ENCODE measurements around the gene PDE11A.
A peak's percentile ranks its signal among the peaks of the same experiment; 100 is the strongest.

Gene PDE11A

DNA sequence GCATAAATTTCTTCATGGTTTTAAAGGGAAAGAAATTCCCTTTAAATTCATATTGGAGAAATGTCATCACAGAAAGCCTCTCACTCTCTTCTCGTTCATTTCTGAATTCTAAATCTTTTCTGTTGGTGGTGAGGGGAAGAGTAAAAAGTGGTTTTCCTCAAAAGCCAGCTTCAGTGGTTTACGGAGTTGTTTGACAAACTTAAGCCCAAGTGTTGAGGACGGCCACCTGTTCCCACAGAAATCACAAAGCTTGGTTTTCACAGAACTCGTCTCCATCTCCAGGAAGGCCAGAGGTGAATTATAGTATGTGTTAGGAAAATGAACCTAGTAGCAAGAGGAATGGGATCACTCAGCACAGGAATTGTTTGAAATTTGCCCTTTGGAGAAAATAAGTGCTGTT lies 316.2 kb downstream of the PDE11A start:
- Histone ChIP-seq H2AFZ (ENCODE audit: low read depth, low read length) (no peak overlapping the region), H3K4me1 (ENCODE audit: insufficient read depth, low read length) (peaks cover 28% of the 10 kb centered on the region), H3K9me3 (ENCODE audit: low read length) (no peaks in the 10 kb centered on the region), H3K27me3 (ENCODE audit: insufficient read depth, low read length) (no peaks in the 10 kb centered on the region), H3K4me3 (ENCODE audit: low read length) (no peak overlapping the region), H3K36me3 (ENCODE audit: insufficient read depth, low read length) (no peaks in the 10 kb centered on the region)

DNA sequence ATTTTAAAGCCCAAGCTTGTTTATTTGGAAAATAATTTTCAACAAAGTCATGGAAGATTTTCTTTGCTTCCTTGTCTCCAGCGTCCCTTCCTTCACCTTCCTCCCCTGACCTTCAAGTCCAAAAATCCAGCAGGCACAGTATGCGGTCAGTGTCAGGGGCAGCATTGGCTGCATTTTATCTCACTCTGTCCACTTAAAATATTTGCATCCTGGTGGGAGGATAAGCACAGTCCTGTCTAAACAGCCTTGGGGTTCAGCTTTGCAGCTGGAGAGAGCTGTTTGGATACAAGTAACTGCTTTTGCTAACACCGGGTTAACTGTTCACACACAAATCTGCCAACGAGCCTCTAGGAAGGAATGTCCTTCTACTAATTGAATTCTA lies 318.1 kb downstream of the PDE11A start:
- no peaks in the 10 kb centered on the region for H3K36me3 ChIP-seq (ENCODE audit: insufficient read depth, low read length)
- no peaks in the 10 kb centered on the region for H3K27me3 ChIP-seq (ENCODE audit: insufficient read depth, low read length)
- peaks cover 27% of the 10 kb centered on the region for H3K4me1 ChIP-seq (ENCODE audit: insufficient read depth, low read length)
- H3K9me3 ChIP-seq (ENCODE audit: low read length), result no peaks in the 10 kb centered on the region
- H3K4me3 ChIP-seq (ENCODE audit: low read length), result no peak overlapping the region
- no peak overlapping the region for H2AFZ ChIP-seq (ENCODE audit: low read depth, low read length)

DNA sequence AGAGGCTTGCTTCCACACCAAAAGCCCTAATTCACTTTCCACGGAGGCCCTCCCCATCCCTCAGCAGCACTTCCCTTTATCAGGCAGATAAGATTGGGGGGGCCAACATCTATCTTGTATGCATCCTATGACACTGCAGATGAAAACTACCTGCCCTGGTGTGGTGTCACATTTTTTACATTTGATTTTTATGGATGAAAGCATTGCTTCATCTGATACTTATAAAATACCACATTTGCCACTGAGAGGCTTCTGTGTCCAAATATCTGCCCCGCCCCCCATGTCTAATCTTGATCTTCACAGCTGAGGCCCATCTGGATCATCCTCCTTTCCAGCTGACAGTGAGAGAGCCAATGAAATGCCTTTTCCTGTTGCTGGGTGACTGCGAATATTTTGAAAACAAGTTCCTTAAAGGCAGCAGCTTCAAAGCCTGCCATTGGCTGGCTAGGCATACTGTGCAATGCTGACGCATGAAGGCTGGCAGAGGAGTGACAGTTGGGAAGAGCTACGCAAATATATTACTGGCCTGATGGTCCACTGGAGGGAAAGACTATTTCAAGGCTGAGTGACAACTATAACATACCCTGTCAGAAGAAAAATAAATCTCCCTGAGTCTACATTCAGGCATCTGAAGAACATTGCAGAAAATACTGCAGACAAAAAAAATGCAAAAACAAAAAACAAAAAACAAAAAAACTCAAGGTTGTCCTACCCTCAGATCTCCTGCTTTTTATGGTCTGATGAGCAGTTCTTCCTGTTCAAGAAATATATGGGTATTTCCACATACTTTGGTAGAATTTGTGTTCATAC lies 318.7 kb downstream of the PDE11A start:
- no peak overlapping the region for H3K4me3 ChIP-seq (ENCODE audit: low read length)

DNA sequence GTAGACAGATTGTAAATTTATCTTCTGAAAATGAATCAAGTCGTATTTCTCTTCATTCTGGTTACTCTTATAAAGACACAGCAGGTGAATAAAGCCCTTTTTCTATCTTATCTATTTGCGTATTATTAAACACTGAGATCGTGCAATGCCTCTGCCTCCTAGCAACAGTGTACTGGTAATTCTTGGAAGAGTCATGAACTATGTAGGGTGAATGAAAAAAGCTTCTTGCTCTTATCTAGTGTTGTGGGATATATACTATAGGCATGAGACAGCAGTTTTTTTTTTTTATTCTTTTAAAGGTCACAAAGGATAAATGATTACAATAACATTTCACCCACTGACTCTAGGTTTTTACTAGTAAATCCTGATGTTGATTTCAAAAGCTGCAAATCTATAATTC lies 324.2 kb downstream of the PDE11A start:
- H3K4me3 ChIP-seq (ENCODE audit: low read length), result no peak overlapping the region
- no peaks in the 10 kb centered on the region for H3K36me3 ChIP-seq (ENCODE audit: insufficient read depth, low read length)
- no peak overlapping the region for H2AFZ ChIP-seq (ENCODE audit: low read depth, low read length)
- H3K4me1 ChIP-seq (ENCODE audit: insufficient read depth, low read length), result peaks cover 8% of the 10 kb centered on the region
- H3K9me3 ChIP-seq (ENCODE audit: low read length), result no peaks in the 10 kb centered on the region
- peaks cover 5% of the 10 kb centered on the region for H3K27me3 ChIP-seq (ENCODE audit: insufficient read depth, low read length)

More for the DNA sequence above, 318.7 kb downstream of the PDE11A start:
- Histone ChIP-seq H3K4me1 (ENCODE audit: insufficient read depth, low read length) (peaks cover 24% of the 10 kb centered on the region), H3K9me3 (ENCODE audit: low read length) (no peaks in the 10 kb centered on the region), H3K36me3 (ENCODE audit: insufficient read depth, low read length) (no peaks in the 10 kb centered on the region), H3K27me3 (ENCODE audit: insufficient read depth, low read length) (no peaks in the 10 kb centered on the region), H2AFZ (ENCODE audit: low read depth, low read length) (peak overlapping the region; percentile 20)

DNA sequence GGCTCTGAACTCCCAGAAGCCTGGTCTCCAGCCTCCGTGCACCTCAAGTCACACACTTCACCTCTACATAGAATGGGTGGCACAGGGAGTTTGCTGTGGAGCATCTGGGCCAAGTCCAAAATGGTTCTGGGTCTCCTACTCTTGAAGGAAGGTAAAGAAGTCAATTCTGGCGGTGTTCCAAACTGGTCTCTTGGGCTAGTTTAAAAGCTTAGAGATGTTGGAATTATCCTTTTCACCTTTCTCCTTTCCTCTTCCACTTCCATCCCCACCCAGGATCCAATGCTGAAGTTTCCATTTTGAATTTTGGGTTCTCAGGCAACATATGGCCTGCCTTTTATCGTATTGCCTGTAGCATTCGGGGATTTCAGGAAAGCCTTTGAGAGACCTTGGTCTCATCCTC lies 325.2 kb downstream of the PDE11A start:
- H2AFZ ChIP-seq (ENCODE audit: low read depth, low read length), result no peak overlapping the region
- peaks cover 5% of the 10 kb centered on the region for H3K27me3 ChIP-seq (ENCODE audit: insufficient read depth, low read length)

DNA sequence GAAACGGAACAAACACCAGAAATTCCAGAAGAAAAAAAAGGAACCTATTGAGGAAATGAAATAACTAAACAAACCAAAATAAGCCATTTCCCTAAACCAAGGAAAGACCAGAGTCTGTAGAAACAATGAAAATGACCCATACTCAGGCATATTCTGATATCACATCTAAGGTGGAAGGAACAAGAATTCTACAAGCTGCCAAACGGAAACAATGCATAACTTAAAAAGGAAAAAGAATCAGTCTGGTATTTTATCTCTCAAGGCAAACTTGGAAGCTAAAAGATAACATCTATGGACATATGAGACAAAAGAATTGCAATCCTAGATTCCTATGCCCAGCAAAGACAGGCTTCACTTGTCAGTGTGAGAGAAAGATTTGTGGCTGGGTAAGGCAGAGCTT lies 326.2 kb downstream of the PDE11A start:
- H3K9me3 ChIP-seq (ENCODE audit: low read length), result no peaks in the 10 kb centered on the region
- peaks cover 5% of the 10 kb centered on the region for H3K27me3 ChIP-seq (ENCODE audit: insufficient read depth, low read length)
- H3K4me1 ChIP-seq (ENCODE audit: insufficient read depth, low read length), result peaks cover 3% of the 10 kb centered on the region
- no peak overlapping the region for H3K4me3 ChIP-seq (ENCODE audit: low read length)
- H3K36me3 ChIP-seq (ENCODE audit: insufficient read depth, low read length), result no peaks in the 10 kb centered on the region
- no peak overlapping the region for H2AFZ ChIP-seq (ENCODE audit: low read depth, low read length)

More for the DNA sequence above, 325.2 kb downstream of the PDE11A start:
- Histone ChIP-seq H3K4me3 (ENCODE audit: low read length) (no peak overlapping the region), H3K36me3 (ENCODE audit: insufficient read depth, low read length) (no peaks in the 10 kb centered on the region), H3K9me3 (ENCODE audit: low read length) (no peaks in the 10 kb centered on the region), H3K4me1 (ENCODE audit: insufficient read depth, low read length) (peaks cover 3% of the 10 kb centered on the region)

DNA sequence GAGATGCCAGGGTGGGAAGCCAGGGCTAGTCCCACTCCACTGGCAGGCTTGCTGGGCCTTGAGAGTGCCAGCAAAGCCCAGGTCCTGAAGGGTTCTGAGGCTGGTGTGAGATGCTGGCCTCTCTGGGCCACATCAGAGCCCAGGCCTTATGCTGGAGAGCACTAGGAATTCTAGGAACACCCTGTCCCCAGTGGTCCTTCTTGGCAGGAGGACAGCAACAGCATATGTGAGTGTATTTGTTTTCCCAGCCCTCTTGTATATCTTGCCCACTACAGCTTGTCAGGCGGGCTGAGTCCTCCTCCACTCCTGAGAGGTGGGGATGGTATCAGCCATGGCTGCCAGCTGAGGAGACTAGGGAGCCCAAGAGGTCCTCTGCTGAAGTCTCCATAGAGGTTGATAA lies 327.0 kb downstream of the PDE11A start:
- H3K4me3 ChIP-seq (ENCODE audit: low read length), result no peak overlapping the region
- H3K9me3 ChIP-seq (ENCODE audit: low read length), result no peaks in the 10 kb centered on the region
- peaks cover 3% of the 10 kb centered on the region for H3K4me1 ChIP-seq (ENCODE audit: insufficient read depth, low read length)
- peaks cover 12% of the 10 kb centered on the region for H3K27me3 ChIP-seq (ENCODE audit: insufficient read depth, low read length)
- no peaks in the 10 kb centered on the region for H3K36me3 ChIP-seq (ENCODE audit: insufficient read depth, low read length)
- H2AFZ ChIP-seq (ENCODE audit: low read depth, low read length), result no peak overlapping the region

DNA sequence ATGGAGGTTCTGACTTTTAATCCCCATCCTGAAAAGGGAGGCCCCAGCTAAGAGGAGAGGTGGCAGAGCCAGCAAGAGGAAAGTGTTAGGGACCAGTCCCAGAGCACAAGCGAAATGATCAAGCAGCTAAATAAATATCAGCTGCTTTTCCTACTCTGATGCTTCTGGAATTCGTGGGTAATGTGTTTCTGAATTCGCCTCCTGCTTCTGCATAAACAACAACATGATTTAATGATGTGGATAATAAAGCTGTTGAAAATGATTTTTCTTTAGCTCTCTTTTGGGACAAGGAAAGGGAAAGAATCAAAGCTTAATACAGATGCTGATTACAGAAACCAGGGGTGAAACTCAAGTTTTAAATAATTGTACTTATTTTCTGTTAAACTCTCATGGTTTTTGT lies 329.7 kb downstream of the PDE11A start:
- H3K36me3 ChIP-seq (ENCODE audit: insufficient read depth, low read length), result no peaks in the 10 kb centered on the region
- H3K4me3 ChIP-seq (ENCODE audit: low read length), result no peak overlapping the region
- peaks cover 15% of the 10 kb centered on the region for H3K27me3 ChIP-seq (ENCODE audit: insufficient read depth, low read length)

DNA sequence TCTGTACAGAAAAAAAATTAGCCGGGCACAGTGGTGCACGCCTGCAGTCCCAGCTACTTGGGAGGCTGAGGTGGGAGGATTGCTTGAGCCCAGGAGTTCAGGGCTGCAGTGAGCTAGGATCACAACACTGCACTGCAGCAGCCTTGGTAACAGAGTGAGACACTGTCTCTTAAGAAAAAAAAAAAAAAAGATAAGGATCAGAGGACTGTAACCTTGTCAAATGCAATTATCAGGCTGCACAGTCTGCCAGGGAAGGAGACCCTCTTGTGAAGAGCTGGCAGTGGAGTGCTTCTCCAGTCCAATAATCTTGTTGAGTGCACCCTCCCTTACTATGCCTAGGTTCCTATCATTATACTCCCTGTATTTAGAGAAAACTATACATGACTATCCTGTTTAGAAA lies 330.7 kb downstream of the PDE11A start:
- Histone ChIP-seq H3K4me1 (ENCODE audit: insufficient read depth, low read length) (no peaks in the 10 kb centered on the region), H3K9me3 (ENCODE audit: low read length) (no peaks in the 10 kb centered on the region), H3K4me3 (ENCODE audit: low read length) (no peak overlapping the region), H2AFZ (ENCODE audit: low read depth, low read length) (no peak overlapping the region), H3K27me3 (ENCODE audit: insufficient read depth, low read length) (peaks cover 10% of the 10 kb centered on the region), H3K36me3 (ENCODE audit: insufficient read depth, low read length) (no peaks in the 10 kb centered on the region)

More for the DNA sequence above, 329.7 kb downstream of the PDE11A start:
- no peak overlapping the region for H2AFZ ChIP-seq (ENCODE audit: low read depth, low read length)
- H3K9me3 ChIP-seq (ENCODE audit: low read length), result no peaks in the 10 kb centered on the region
- H3K4me1 ChIP-seq (ENCODE audit: insufficient read depth, low read length), result no peaks in the 10 kb centered on the region

DNA sequence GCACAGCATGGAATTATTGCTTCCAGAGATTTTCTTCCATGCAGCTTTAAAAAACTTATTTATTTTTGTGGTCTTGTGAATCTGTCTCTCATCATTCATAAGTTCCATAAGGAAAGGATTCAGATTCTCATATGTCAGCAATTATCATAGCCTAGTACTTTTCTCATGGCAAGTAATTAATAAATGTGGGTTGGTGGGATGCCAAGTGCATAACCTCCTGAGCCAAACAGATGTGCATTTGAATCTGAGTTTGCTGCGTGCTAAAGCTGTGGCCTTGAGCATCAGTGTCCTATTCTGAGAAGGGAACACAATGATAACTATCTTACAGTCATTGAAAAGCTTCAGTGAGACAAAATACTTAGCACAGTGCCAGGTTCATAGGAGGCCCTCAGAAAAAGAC lies 331.9 kb downstream of the PDE11A start:
- Histone ChIP-seq H3K4me3 (ENCODE audit: low read length) (no peak overlapping the region), H3K9me3 (ENCODE audit: low read length) (no peaks in the 10 kb centered on the region), H3K27me3 (ENCODE audit: insufficient read depth, low read length) (peaks cover 10% of the 10 kb centered on the region), H3K36me3 (ENCODE audit: insufficient read depth, low read length) (no peaks in the 10 kb centered on the region), H3K4me1 (ENCODE audit: insufficient read depth, low read length) (no peaks in the 10 kb centered on the region), H2AFZ (ENCODE audit: low read depth, low read length) (no peak overlapping the region)

DNA sequence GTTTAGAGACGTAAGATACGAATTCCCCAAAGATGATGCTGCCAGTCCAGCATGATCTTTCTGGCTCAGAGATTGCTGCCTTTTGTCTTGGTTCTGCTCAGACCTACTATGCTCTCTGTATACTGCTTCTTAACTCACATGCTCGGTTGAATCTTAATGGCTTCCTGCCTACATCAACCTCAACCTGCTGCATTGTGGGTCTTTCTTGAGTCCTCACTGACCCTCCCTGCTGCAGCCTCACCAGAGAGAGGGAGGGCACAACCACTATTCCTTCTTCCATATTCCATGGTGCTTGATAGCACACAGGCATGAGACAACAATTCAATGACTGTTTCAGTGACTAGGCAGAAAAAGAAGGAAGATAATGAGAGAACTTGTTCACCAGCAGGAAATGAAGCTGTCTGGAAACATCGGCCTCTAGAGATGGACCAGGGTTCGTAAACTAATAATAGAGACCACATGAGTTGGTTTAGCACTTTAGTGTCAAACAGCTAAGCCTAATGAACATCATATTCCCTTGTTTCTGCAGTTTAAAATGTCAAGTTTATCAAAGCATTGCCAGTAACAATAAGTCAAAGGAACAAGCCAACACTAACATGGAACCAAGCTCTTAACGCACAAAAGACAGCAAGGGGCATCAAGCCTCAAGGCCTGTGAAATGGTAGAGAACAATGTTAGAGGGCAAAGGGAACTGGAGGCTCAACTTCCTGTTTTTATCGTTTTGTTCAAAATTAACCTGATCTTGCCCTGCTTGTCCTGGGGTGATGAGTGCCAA lies 333.9 kb downstream of the PDE11A start:
- H3K4me3 ChIP-seq (ENCODE audit: low read length), result no peak overlapping the region
- H3K27me3 ChIP-seq (ENCODE audit: insufficient read depth, low read length), result peaks cover 10% of the 10 kb centered on the region
- no peak overlapping the region for H2AFZ ChIP-seq (ENCODE audit: low read depth, low read length)
- H3K36me3 ChIP-seq (ENCODE audit: insufficient read depth, low read length), result no peaks in the 10 kb centered on the region
- H3K4me1 ChIP-seq (ENCODE audit: insufficient read depth, low read length), result no peaks in the 10 kb centered on the region
- no peaks in the 10 kb centered on the region for H3K9me3 ChIP-seq (ENCODE audit: low read length)

DNA sequence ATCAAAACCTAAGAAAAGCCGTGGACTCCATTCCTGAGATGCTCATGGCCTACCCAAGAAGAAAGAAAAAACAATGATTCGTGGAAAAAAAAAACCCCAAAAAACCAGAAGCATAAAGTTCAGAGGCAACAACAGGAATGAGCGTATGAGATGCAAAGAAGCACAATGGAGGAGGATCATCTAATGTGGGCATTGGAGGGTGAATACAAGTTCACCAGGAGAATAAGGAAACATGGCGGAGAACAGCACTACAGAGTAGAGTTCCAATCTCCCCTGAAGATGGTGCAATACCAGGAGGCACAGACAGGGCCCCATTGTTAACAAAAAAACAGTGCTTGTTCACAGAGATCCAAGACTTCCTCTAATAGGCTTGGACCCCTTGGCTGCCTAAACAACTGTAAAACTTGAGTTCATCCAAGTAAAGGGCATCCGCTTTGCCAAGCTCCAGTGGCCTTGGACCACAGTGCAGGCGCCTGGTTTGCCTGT lies 337.2 kb downstream of the PDE11A start:
- no peak overlapping the region for H3K4me3 ChIP-seq (ENCODE audit: low read length)
- H2AFZ ChIP-seq (ENCODE audit: low read depth, low read length), result no peak overlapping the region
- peaks cover 4% of the 10 kb centered on the region for H3K27me3 ChIP-seq (ENCODE audit: insufficient read depth, low read length)

DNA sequence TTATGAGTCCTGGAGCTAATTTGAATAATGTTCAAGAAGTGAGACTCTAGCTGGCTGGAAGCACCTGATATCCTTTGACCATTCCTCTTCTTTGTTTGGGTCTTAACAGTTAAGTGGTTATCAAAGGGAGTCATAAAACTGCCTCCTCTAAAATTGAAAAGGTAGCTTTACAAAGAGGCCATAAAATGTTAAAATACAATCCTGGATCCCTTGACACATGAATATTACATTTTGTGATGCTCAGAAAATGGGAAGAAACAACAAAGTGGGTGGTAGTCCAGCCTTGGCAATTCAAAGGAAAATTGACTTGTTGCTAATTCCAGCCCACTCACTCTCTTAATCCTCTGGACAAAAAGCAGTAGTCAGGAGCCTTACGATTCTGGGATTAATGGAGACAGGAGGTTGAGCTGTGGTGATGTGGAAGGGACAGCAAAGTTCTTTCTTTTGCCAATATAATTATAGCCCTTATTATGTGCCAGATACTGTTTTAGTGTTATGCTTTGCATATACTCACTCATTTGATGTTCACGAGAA lies 339.2 kb downstream of the PDE11A start:
- Histone ChIP-seq H2AFZ (ENCODE audit: low read depth, low read length) (no peak overlapping the region), H3K4me1 (ENCODE audit: insufficient read depth, low read length) (no peaks in the 10 kb centered on the region), H3K27me3 (ENCODE audit: insufficient read depth, low read length) (peaks cover 3% of the 10 kb centered on the region)

More for the DNA sequence above, 337.2 kb downstream of the PDE11A start:
- Histone ChIP-seq H3K4me1 (ENCODE audit: insufficient read depth, low read length) (no peaks in the 10 kb centered on the region), H3K36me3 (ENCODE audit: insufficient read depth, low read length) (no peaks in the 10 kb centered on the region), H3K9me3 (ENCODE audit: low read length) (no peaks in the 10 kb centered on the region)

More for the DNA sequence above, 339.2 kb downstream of the PDE11A start:
- no peaks in the 10 kb centered on the region for H3K9me3 ChIP-seq (ENCODE audit: low read length)
- H3K36me3 ChIP-seq (ENCODE audit: insufficient read depth, low read length), result no peaks in the 10 kb centered on the region
- H3K4me3 ChIP-seq (ENCODE audit: low read length), result no peak overlapping the region
